Kidney (tissue), 14 donors: ENCODE results near the gene TTYH2. TPM values are rescaled to one million over a fixed set of nuclear protein-coding genes. Genes with fewer than 3 reads are reported as not detected.

Experiments
- DNase-seq, 5 donors: peaks; one replicate each; pipeline ENCODE4 v3.0.0-alpha.2; 2013 to 2020
- FAIRE-seq: peaks from 2 replicates; lab custom pipeline; 2012; peaks lifted over from hg19 to GRCh38; lab: Jason Lieb, UNC
- H3K27ac ChIP-seq, 2 donors: one replicate each; pipeline ENCODE4 v1.7.0; 2013; ENCODE audit warnings: low read depth in 2 of 2, low read length in 2 of 2, inconsistent platforms in 1 of 2
- H3K27me3 ChIP-seq: one replicate; pipeline ENCODE4 v1.7.1; 2013; ENCODE audit warnings: low read length, inconsistent platforms; ENCODE audit not compliant: control insufficient read depth, insufficient read depth
- H3K36me3 ChIP-seq, 3 donors: one replicate each; pipeline versions ENCODE4 v1.7.0 to v1.7.1; 2013; ENCODE audit warnings: low read length in 3 of 3, control low read depth in 1 of 3, inconsistent platforms in 1 of 3; ENCODE audit not compliant: insufficient read depth in 3 of 3, control insufficient read depth in 2 of 3
- H3K4me1 ChIP-seq, 3 donors: one replicate each; pipeline versions ENCODE4 v1.7.0 to v1.7.1; 2013; ENCODE audit warnings: low read length in 3 of 3, inconsistent platforms in 1 of 3, low read depth in 1 of 3; ENCODE audit not compliant: control insufficient read depth in 2 of 3, insufficient read depth in 2 of 3
- H3K4me3 ChIP-seq, 3 donors: one replicate each; pipeline versions ENCODE4 v1.7.0 to v1.8.1; 2013; ENCODE audit warnings: low read length in 3 of 3, control low read depth in 1 of 3, inconsistent platforms in 1 of 3
- H3K9ac ChIP-seq, 3 donors: one replicate each; pipeline versions ENCODE4 v1.7.0 to v1.7.1; 2013; ENCODE audit warnings: low read length in 3 of 3, control low read depth in 1 of 3, inconsistent platforms in 1 of 3
- H3K9me3 ChIP-seq, 3 donors: one replicate each; pipeline versions ENCODE4 v1.7.0 to v1.7.1; 2013; ENCODE audit warnings: low read length in 3 of 3, control low read depth in 1 of 3, inconsistent platforms in 1 of 3; ENCODE audit not compliant: control insufficient read depth in 2 of 3, insufficient read depth in 1 of 3
- CTCF ChIP-seq: IDR thresholded peaks from 3 replicates; pipeline ENCODE4 v1.5.1; 2012; ENCODE audit warnings: mild to moderate bottlenecking, moderate library complexity, borderline replicate concordance; ENCODE audit not compliant: insufficient read depth; ENCODE audit errors: extremely low read depth
- intact Hi-C: fragments of 100-400 bp; cut with DNase I; formaldehyde crosslinking; loops from one replicate; pipeline ENCODE4 v1.11.1; 2022
- polyA plus RNA-seq: library from polyadenylated mRNA; stranded (reverse); fragments of 350-450 nt; fragmentation: Illumina TruSeq; extraction: RNeasy Lipid Tissue Mini Kit (QIAGEN cat#74804); gene quantifications from one replicate; pipeline ENCODE4 v1.2.3, GENCODE V29; 2014; ENCODE audit warnings: low read depth, low replicate concordance; ENCODE audit not compliant: insufficient read depth
- total RNA-seq: library from RNA; stranded (reverse); fragmentation: NEBNext Ultra II Directional; extraction: Animal tissue kit (Norgen Biotek cat#: 25700); gene quantifications from one replicate; pipeline ENCODE4 v1.2.1, GENCODE V29; 2021
- donor health status: control.
- donor health status: control.
- donor health status: control.
- donor health status: control.
- donor health status: control.
- donor health status: DM: yes; HTN: yes; CAD: no.
- donor health status: Normal renal cell carcinoma (clear cell type).

Gene TTYH2
- total and polyA plus RNA-seq, 2 donors from 2014 or later, result 2.4 to 7.1 TPM

DNA sequence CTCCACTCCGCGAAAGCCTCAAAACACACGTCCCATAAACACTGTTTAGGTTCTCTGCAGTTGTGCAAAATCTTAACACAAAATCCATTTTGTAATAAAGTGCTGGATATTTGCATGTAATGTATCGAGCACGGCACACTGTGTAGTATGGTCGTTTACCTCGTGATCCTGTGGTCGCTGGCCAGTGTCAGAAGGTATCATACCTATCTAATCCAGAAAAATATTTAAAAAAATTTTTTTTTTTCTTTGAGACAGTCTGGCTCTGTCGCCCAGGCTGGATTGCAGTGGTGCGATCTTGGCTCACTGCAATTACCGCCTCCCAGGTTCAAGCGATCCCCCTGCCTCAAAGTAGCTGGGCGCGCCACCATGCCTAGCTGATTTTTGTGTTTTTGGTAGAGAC, 8.9 kb upstream of the TTYH2 start:
- FAIRE-seq (no peak), DNase-seq (no peak)
- peak overlapping the region; percentile 83 to 96 (median 93) for H3K4me3 ChIP-seq
- peaks cover 5 to 27% (median 20%) of the 10 kb centered on the region in 3 donors for H3K36me3 ChIP-seq
- no peaks in the 10 kb centered on the region for H3K27me3 ChIP-seq
- no peaks in the 10 kb centered on the region for H3K9me3 ChIP-seq
- no peak overlapping the region for H3K27ac ChIP-seq
- H3K4me1 ChIP-seq, result peaks cover 0 to 5% (median 4%) of the 10 kb centered on the region in 3 donors
- intact Hi-C loops, result no loop called here
- H3K9ac ChIP-seq, result peak overlapping the region; percentile 91 to 93 (median 92)
- TF ChIP-seq CTCF, result no peak

GRCh38 chr17:74205274-74205673, 8.1 kb upstream of the TTYH2 start:
- H3K9me3 ChIP-seq, result no peaks in the 10 kb centered on the region
- peak overlapping the region in 2 of 3 donors; percentile 26 to 96 for H3K4me3 ChIP-seq
- DNase-seq, result no peak
- FAIRE-seq, result no peak
- intact Hi-C loops, result no loop called here
- H3K9ac ChIP-seq, result peak overlapping the region in 1 of 3 donors; percentile 22
- no peaks in the 10 kb centered on the region for H3K27me3 ChIP-seq
- H3K36me3 ChIP-seq, result peaks cover 7 to 34% (median 20%) of the 10 kb centered on the region in 3 donors
- H3K27ac ChIP-seq, result no peak overlapping the region
- H3K4me1 ChIP-seq, result peaks cover 0 to 5% (median 4%) of the 10 kb centered on the region in 3 donors
- no peak for TF ChIP-seq CTCF

GRCh38 chr17:74206332-74206818, 7.0 kb upstream of the TTYH2 start:
- no peaks in the 10 kb centered on the region for H3K27me3 ChIP-seq
- FAIRE-seq, result no peak
- H3K4me1 ChIP-seq, result peaks cover 0 to 5% (median 4%) of the 10 kb centered on the region in 3 donors
- no peak for DNase-seq
- intact Hi-C loops, result no loop called here
- TF ChIP-seq CTCF, result no peak
- H3K4me3 ChIP-seq, result no peak overlapping the region
- no peak overlapping the region for H3K9ac ChIP-seq
- no peak overlapping the region for H3K27ac ChIP-seq
- no peaks in the 10 kb centered on the region for H3K9me3 ChIP-seq
- H3K36me3 ChIP-seq, result peaks cover 8 to 34% (median 20%) of the 10 kb centered on the region in 3 donors
